Activated CD4-positive, alpha-beta memory T cell treated with anti-CD3 and anti-CD28 coated beads, Interleukin-2, amount 10 ng/mL, durations not matched to agents 7 days and 5 days (primary cell): ENCODE results near the gene ARAP1. TPM values are rescaled to one million over a fixed set of nuclear protein-coding genes. Genes with fewer than 3 reads are reported as not detected.

Source experiments
- CTCF ChIA-PET: fragments of 350-600 bp; sonication (Branson Sonifier 250); formaldehyde crosslinking; loops from one replicate; lab custom pipeline; 2021; ENCODE audit warnings: antibody characterized with exemption, inconsistent platforms; lab: Charles Lee
- POLR2A ChIA-PET: fragments of 350-600 bp; sonication (Branson Sonifier 250); formaldehyde crosslinking; loops from one replicate; lab custom pipeline; 2021; ENCODE audit warnings: antibody characterized with exemption; lab: Charles Lee
- DNase-seq: peaks from one replicate; pipeline ENCODE4 v3.0.0-alpha.2; 2020
- H3K27ac Mint-ChIP-seq: one replicate; pipeline ENCODE4 v1.8.0; 2021; ENCODE audit warnings: mild to moderate bottlenecking, mixed read lengths
- H3K27me3 Mint-ChIP-seq: one replicate; pipeline ENCODE4 v1.8.0; 2021; ENCODE audit warnings: mixed read lengths
- H3K36me3 Mint-ChIP-seq: one replicate; pipeline ENCODE4 v1.8.0; 2021; ENCODE audit warnings: low read depth, mixed read lengths
- H3K4me1 Mint-ChIP-seq: one replicate; pipeline ENCODE4 v1.8.0; 2021; ENCODE audit warnings: mixed read lengths
- H3K4me3 Mint-ChIP-seq: one replicate; pipeline ENCODE4 v1.8.0; 2021; ENCODE audit warnings: mild to moderate bottlenecking, mixed read lengths
- H3K9me3 Mint-ChIP-seq: one replicate; pipeline ENCODE4 v1.8.0; 2021; ENCODE audit warnings: mixed read lengths
- total RNA-seq, 2 experiments: library from RNA; stranded (reverse); gene quantifications; one replicate each; pipeline ENCODE4 v1.2.3, GENCODE V29; 2021

Gene ARAP1
- total RNA-seq, 2 experiments from 2014 or later, result 108 to 109 TPM

- H3K9me3 Mint-ChIP-seq, result no peaks in the 10 kb centered on the region
These were observed 1.9 kb upstream of the ARAP1 start for GRCh38 chr11:72754149-72754543.

DNA sequence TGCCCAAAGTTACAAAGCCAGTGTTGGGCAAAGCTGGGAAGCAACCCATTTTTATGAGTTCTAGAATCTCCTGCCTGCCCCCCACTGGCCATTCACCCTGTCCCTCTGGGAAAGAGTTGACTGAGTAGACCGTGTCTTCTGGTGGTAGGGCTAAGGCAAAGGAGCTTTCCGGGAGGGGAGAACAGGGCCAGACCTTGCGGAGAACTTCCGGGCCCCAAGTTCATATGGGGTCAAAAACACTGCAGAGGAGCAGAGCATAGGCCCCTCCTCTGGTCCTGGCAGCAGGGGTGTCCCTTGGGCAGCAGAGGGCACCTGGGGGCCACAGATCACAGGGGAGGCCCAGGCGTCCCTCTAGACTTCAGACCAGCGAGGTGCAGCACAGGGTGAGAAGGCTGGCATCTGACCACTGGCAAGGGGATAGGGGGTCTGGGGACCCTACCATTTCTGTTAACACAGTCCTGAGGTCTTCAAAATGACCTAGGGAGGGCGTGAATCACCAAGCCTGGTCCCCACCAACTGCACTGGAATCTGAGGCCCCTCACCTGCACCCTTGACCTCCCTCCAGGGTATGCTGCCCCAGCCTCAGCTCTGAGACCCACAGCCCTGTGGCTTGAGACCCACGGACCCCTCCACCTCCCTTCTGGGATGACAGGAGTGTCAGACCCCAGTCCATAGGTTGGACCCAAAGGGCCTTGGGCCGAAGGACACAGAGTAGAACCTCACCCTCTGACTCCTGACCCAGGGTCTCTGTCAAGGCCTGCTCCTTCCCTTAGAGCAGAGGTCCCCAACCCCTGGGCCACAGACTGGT is 1.3 kb upstream of the ARAP1 start:
- H3K27me3 Mint-ChIP-seq, result no peaks in the 10 kb centered on the region
- peak overlapping the region; percentile 85 for H3K4me3 Mint-ChIP-seq
- no peak overlapping the region for H3K27ac Mint-ChIP-seq

More at GRCh38 chr11:72754149-72754543, 1.9 kb upstream of the ARAP1 start:
- no peak for DNase-seq
- Mint-ChIP-seq H3K4me3 (no peak overlapping the region), H3K27me3 (no peaks in the 10 kb centered on the region), H3K27ac (no peak overlapping the region), H3K4me1 (peaks cover 35% of the 10 kb centered on the region), H3K36me3 (no peaks in the 10 kb centered on the region)
- CTCF ChIA-PET, result interaction anchor here (1.5 kb wide), 1 partner anchor 39 kb away, joined by 5 read pairs; no protein-coding TSS in a partner anchor
- POLR2A ChIA-PET, result no interaction called here

DNA sequence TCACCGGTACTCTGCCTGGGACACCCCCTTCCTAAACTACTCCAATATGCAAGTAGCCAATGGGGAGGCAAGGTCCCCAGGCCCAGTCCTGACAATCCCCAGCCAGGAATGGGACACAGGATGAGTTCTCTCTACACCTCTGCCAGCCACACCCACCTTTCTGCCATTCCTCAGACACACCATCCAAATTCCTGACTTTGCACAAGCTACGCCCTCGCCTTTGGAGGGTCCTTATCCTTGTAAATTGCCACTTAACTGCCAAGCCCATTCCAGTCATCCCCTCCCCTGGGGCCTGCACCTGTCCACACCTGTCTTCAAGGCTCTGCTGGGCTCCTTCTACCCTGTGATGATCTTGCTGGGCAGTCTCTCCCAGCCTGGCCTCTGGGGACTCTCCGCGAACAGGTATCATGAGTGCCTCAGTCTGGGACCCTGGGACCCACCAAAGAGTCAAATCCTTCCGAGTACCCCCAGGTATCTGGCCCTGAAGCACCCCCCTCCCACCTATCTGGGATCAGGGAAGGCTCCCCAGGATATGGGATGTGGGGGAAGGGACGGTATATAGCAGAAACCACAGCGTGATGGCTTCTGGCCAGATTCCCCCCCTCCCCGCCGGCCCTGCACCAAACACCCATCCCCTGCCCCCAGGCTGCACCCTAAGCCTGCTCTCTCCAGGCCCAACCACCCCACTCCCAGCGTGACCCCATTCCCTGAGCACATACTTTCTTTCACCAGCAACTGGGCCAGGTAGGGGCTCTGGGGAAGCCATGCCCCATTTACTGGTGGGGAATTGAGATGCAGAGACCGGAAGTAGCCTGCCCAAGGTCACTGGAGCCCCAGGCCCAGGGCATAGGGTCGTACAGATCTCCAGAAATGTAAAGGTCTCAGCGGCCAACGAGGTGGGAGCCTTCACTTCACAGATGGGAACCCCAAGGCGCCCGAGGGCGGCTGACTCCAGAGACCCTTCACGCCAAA is 806 bp downstream of the ARAP1 start:
- no peak for DNase-seq
- Mint-ChIP-seq H3K4me1 (peaks cover 42% of the 10 kb centered on the region), H3K36me3 (peaks cover 4% of the 10 kb centered on the region), H3K9me3 (no peaks in the 10 kb centered on the region), H3K27ac (peak overlapping the region; percentile 76), H3K27me3 (no peaks in the 10 kb centered on the region), H3K4me3 (peak overlapping the region; percentile 85)
- ChIA-PET POLR2A (interaction anchor here (0.7 to 1.8 kb wide), 2 partner anchors 11 to 19 kb away, joined by 3 to 4 read pairs; no protein-coding TSS in a partner anchor), CTCF (no interaction called here)

More for the DNA sequence above, 1.3 kb upstream of the ARAP1 start:
- Mint-ChIP-seq H3K4me1 (peaks cover 40% of the 10 kb centered on the region), H3K9me3 (no peaks in the 10 kb centered on the region), H3K36me3 (peaks cover 4% of the 10 kb centered on the region)
- DNase-seq, result no peak
- ChIA-PET POLR2A (interaction anchor here (1.0 to 1.4 kb wide), 3 partner anchors 14 to 60 kb away, joined by 3 to 8 read pairs (median 3); no protein-coding TSS in a partner anchor), CTCF (interaction anchor here (1.5 kb wide), 1 partner anchor 40 kb away, joined by 5 read pairs; no protein-coding TSS in a partner anchor)

GRCh38 chr11:72750556-72751115 is 1.6 kb downstream of the ARAP1 start:
- no peaks in the 10 kb centered on the region for H3K9me3 Mint-ChIP-seq
- H3K4me1 Mint-ChIP-seq, result peaks cover 42% of the 10 kb centered on the region
- peak overlapping the region; percentile 76 for H3K27ac Mint-ChIP-seq
- H3K36me3 Mint-ChIP-seq, result peaks cover 4% of the 10 kb centered on the region
- no peaks in the 10 kb centered on the region for H3K27me3 Mint-ChIP-seq
- ChIA-PET CTCF (no interaction called here), POLR2A (interaction anchor here (0.7 to 1.8 kb wide), 2 partner anchors 10 to 19 kb away, joined by 3 to 4 read pairs; no protein-coding TSS in a partner anchor)
- no peak for DNase-seq
- peak overlapping the region; percentile 85 for H3K4me3 Mint-ChIP-seq

DNA sequence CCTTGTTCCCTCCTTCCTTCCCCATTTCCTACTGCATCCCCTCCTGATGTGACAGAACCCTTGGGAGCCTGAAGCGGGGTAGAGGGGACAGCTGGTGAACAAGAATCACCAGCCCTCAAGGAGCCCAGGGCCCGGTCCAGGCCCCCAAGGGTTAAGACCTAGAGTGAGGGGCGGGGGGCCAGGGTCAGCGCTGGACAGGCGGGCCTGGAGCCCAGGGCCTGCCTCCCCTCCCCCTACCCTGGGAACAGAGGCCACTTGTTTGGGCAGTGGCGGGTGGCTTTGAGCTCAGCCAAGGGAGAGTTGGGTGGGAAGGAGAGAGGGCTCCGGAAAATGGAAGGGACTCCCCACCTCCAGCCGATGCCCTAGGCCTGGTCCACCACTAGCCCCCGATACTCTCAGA is 2.1 kb downstream of the ARAP1 start:
- Mint-ChIP-seq H3K4me3 (no peak overlapping the region), H3K9me3 (no peaks in the 10 kb centered on the region), H3K36me3 (peaks cover 4% of the 10 kb centered on the region), H3K4me1 (peaks cover 42% of the 10 kb centered on the region), H3K27ac (no peak overlapping the region), H3K27me3 (no peaks in the 10 kb centered on the region)
- ChIA-PET POLR2A (interaction anchor here (1.8 kb wide), 1 partner anchor 18 kb away, joined by 3 read pairs; no protein-coding TSS in a partner anchor), CTCF (no interaction called here)
- DNase-seq, result no peak

DNA sequence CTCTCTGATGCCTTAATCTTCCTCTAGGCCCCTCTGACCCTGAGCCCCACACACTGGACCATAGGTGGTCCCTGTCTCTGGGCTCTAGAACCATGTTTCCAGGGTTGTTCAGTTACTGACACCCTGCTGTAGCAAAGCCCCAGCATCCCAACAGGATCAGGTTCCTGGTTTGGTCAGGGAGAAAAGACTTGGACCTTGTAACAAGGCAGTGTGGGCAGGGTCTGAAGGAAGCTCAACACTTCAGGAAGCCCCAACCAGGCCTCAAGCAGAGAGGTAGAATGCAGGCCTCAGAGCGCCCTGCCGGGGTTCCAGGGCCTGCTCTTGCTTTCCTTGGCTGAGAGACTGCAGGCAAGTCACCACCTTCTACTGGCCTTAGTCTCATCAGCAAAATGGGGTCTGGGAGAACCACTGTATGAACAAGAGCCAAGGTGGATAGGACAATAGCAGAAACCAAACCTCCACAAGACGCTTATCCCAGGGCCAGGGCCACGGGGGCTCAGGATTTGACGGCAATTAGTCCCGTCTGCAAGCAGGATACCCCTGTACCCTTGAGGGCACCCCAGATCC is 4.8 kb downstream of the ARAP1 start:
- CTCF ChIA-PET, result interaction anchor here (1.3 kb wide), 1 partner anchor 16 kb away, joined by 4 read pairs; no protein-coding TSS in a partner anchor
- peaks cover 36% of the 10 kb centered on the region for H3K4me1 Mint-ChIP-seq
- H3K27me3 Mint-ChIP-seq, result no peaks in the 10 kb centered on the region
- no peaks in the 10 kb centered on the region for H3K9me3 Mint-ChIP-seq
- H3K36me3 Mint-ChIP-seq, result peaks cover 4% of the 10 kb centered on the region
- no peak overlapping the region for H3K4me3 Mint-ChIP-seq
- no peak for DNase-seq
- POLR2A ChIA-PET, result no interaction called here
- H3K27ac Mint-ChIP-seq, result no peak overlapping the region

- Mint-ChIP-seq H3K4me3 (no peak overlapping the region), H3K9me3 (no peaks in the 10 kb centered on the region), H3K27ac (no peak overlapping the region), H3K36me3 (peaks cover 4% of the 10 kb centered on the region), H3K27me3 (no peaks in the 10 kb centered on the region), H3K4me1 (peaks cover 39% of the 10 kb centered on the region)
- DNase-seq, result no peak
- POLR2A ChIA-PET, result no interaction called here
- CTCF ChIA-PET, result interaction anchor here (1.3 kb wide), 1 partner anchor 15 kb away, joined by 4 read pairs; no protein-coding TSS in a partner anchor
These were observed 5.4 kb downstream of the ARAP1 start for GRCh38 chr11:72746821-72747220.

DNA sequence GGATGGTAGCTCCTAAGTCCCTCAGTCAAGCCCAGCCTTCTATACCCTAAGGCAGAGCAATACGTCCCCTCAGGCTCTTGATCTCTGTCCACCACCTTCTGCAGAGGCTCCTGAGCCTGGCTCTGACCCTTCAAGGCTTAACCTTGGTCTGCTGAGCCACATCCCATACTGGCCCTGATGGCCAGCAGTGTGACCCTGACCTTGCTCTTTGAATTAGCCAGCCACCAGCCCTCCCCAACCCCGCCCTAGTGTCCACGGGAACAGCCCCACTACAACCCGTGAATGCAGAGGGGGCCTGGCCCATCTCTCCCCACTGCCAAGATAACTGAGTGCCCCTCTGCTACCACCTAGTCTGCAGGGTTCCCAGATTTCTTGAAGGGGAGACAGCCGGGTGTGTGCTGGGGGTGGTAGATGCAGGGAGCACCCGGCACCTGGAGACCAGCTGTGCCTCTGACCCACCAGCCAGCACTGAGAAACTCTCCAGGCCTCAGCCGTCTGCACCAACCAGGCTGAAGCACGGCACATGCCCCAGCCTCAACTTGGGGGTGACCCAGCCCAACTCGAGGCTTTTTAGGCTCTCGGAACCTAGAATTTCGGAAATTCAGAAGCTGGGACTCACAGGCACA is 6.2 kb downstream of the ARAP1 start:
- DNase-seq, result no peak
- Mint-ChIP-seq H3K4me3 (no peak overlapping the region), H3K9me3 (no peaks in the 10 kb centered on the region), H3K36me3 (peaks cover 4% of the 10 kb centered on the region), H3K27ac (no peak overlapping the region), H3K4me1 (peaks cover 42% of the 10 kb centered on the region), H3K27me3 (no peaks in the 10 kb centered on the region)
- ChIA-PET POLR2A (no interaction called here), CTCF (interaction anchor here (1.3 kb wide), 1 partner anchor 14 kb away, joined by 4 read pairs; no protein-coding TSS in a partner anchor)

DNA sequence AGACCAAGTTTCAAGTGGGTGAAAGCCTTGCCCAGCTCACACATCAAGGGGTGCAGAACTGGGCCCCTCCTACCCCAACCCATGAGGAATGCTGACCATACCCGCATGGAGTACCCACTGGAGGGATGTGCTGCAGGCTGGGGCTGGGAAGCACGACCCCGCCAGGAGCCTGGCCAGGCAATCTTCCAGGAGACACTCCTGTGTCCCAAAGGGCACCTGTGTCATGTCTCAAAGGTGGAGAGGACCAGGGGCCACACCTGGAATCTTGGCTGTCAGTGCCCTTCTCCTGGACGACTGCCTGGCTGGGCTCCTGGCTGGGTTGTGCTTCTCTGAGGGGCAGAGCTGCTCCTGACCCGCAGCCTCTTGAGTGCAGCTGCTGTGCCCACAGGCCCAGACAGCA is 6.7 kb downstream of the ARAP1 start:
- H3K27ac Mint-ChIP-seq, result no peak overlapping the region
- POLR2A ChIA-PET, result no interaction called here
- H3K4me1 Mint-ChIP-seq, result peaks cover 42% of the 10 kb centered on the region
- H3K36me3 Mint-ChIP-seq, result peaks cover 4% of the 10 kb centered on the region
- H3K4me3 Mint-ChIP-seq, result no peak overlapping the region
- CTCF ChIA-PET, result no interaction called here
- H3K27me3 Mint-ChIP-seq, result no peaks in the 10 kb centered on the region
- no peaks in the 10 kb centered on the region for H3K9me3 Mint-ChIP-seq
- DNase-seq, result no peak

- CTCF ChIA-PET, result no interaction called here
- H3K4me3 Mint-ChIP-seq, result no peak overlapping the region
- H3K27ac Mint-ChIP-seq, result no peak overlapping the region
- H3K36me3 Mint-ChIP-seq, result peaks cover 4% of the 10 kb centered on the region
- no peak for DNase-seq
- POLR2A ChIA-PET, result interaction anchor here (1.2 kb wide), 1 partner anchor 9 kb away, joined by 3 read pairs; no protein-coding TSS in a partner anchor
- peaks cover 47% of the 10 kb centered on the region for H3K4me1 Mint-ChIP-seq
- H3K27me3 Mint-ChIP-seq, result no peaks in the 10 kb centered on the region
- H3K9me3 Mint-ChIP-seq, result no peaks in the 10 kb centered on the region
These were observed 7.7 kb downstream of the ARAP1 start for GRCh38 chr11:72744474-72744873.

DNA sequence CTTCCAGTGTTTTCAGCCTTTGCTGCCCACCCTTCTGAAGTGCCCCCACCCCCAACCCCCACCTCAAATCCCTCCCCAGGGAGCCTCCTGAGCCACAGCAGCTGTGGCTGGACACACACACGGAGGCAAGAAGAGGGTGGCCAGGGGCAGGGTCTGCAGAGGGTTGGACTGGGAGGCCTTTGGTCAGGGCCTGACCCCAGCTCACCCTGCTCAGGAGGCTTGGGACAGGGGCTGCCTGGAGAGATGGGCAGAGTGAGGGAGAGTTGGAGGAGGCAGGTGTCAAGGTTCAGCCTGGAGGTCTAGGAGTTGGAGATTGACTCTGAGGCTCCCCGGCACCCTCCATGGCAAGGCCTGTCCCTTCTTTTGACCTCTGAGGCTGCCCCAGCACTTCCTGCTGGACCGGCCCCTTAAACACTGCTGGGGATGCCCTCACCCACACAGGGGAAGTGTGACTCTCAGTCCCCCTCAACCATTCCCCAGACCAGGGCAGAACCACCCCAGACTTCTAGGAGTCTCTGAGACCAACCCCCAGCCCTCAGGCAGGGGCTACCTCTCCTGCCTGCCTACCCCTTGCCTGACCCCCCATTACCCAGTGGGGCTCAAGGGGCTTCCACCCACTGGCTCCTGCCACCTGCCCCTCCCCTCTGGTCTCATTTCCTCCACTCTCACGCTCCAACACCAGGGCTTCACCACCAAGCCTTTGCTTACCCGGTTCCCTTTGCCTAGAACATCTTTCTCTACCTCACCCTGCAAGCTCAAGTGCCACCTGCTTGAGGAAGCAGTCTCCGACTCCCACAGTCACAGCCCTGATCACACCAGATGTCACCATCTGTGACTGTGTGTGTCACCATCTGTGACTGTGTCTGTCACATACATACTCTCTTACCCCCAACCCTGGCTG is 8.6 kb downstream of the ARAP1 start:
- no peak overlapping the region for H3K27ac Mint-ChIP-seq
- CTCF ChIA-PET, result no interaction called here
- no peak for DNase-seq
- POLR2A ChIA-PET, result interaction anchor here (1.2 kb wide), 1 partner anchor 8 kb away, joined by 3 read pairs; no protein-coding TSS in a partner anchor
- H3K9me3 Mint-ChIP-seq, result no peaks in the 10 kb centered on the region
- no peaks in the 10 kb centered on the region for H3K36me3 Mint-ChIP-seq
- peaks cover 47% of the 10 kb centered on the region for H3K4me1 Mint-ChIP-seq
- no peak overlapping the region for H3K4me3 Mint-ChIP-seq
- H3K27me3 Mint-ChIP-seq, result no peaks in the 10 kb centered on the region
